Measurements from ENCODE around the gene RHOB.
"Not testable (repeated sequence)": the region's sequence is repeated elsewhere in the genome, so short reads cannot be mapped to it uniquely, and the experiment has no call there.

RHOB gene

GRCh38 chr2:20476950-20477349 is 30.1 kb downstream of the RHOB start:
- DNase-seq = no peak

GRCh38 chr2:20478961-20479360 is 32.1 kb downstream of the RHOB start:
- DNase-seq = no peak

GRCh38 chr2:20479835-20480234 is 33.0 kb downstream of the RHOB start:
- no peak for DNase-seq

GRCh38 chr2:20480913-20481312 is 34.0 kb downstream of the RHOB start:
- DNase-seq = no peak

- DNase-seq = no peak
Measured at GRCh38 chr2:20481798-20482405, 35.0 kb downstream of the RHOB start.

GRCh38 chr2:20482725-20483124 is 35.9 kb downstream of the RHOB start:
- no peak for DNase-seq

- no peak for DNase-seq
Measured at GRCh38 chr2:20483194-20483895, 36.5 kb downstream of the RHOB start.

- no peak for DNase-seq
Measured at GRCh38 chr2:20484034-20484617, 37.3 kb downstream of the RHOB start.

- no peak for DNase-seq
Measured at GRCh38 chr2:20484810-20485611, 38.1 kb downstream of the RHOB start.

GRCh38 chr2:20485612-20486388 is 38.9 kb downstream of the RHOB start:
- DNase-seq = no peak

GRCh38 chr2:20486571-20486970 is 39.7 kb downstream of the RHOB start:
- DNase-seq = no peak

GRCh38 chr2:20487030-20487391 is 40.1 kb downstream of the RHOB start:
- no peak for DNase-seq

GRCh38 chr2:20487392-20488174 is 40.7 kb downstream of the RHOB start:
- no peak for DNase-seq

- DNase-seq = no peak
Measured at GRCh38 chr2:20488201-20488641, 41.3 kb downstream of the RHOB start.

GRCh38 chr2:20488782-20489181 is 41.9 kb downstream of the RHOB start:
- no peak for DNase-seq

GRCh38 chr2:20490300-20491181 is 43.7 kb downstream of the RHOB start:
- no peak for DNase-seq

- no peak for DNase-seq
Measured at GRCh38 chr2:20491739-20492531, 45.1 kb downstream of the RHOB start.

GRCh38 chr2:20493095-20493494 is 46.2 kb downstream of the RHOB start:
- not testable (repeated sequence) for DNase-seq

- DNase-seq = no peak
Measured at GRCh38 chr2:20494241-20494640, 47.4 kb downstream of the RHOB start.

Measured in CD4-positive, alpha-beta T cell treated with Interleukin-4 for 1 hour (primary cell).